Lower leg skin (tissue), 3 donors: ENCODE data around the gene LCE1E.

Experiments
- POLR2A ChIP-seq, 2 donors: fragments of 450-650 bp; IDR thresholded peaks; one replicate each; pipeline ENCODE4 v1.6.1; 2016 to 2017; ENCODE audit warnings: antibody characterized with exemption in 2 of 2, mild to moderate bottlenecking in 1 of 2, moderate library complexity in 1 of 2
- TF ChIP-seq, protein P1 (sequence below), 3 donors: fragments of 450-650 bp; IDR thresholded peaks; one replicate each; pipeline ENCODE4 v1.5.1; 2016; ENCODE audit warnings: antibody characterized with exemption in 3 of 3, mild to moderate bottlenecking in 3 of 3, moderate library complexity in 2 of 3

GRCh38 chr1:152761609-152762213 is 24.3 kb upstream of the LCE1E start:
- TF ChIP-seq, protein P1, sequence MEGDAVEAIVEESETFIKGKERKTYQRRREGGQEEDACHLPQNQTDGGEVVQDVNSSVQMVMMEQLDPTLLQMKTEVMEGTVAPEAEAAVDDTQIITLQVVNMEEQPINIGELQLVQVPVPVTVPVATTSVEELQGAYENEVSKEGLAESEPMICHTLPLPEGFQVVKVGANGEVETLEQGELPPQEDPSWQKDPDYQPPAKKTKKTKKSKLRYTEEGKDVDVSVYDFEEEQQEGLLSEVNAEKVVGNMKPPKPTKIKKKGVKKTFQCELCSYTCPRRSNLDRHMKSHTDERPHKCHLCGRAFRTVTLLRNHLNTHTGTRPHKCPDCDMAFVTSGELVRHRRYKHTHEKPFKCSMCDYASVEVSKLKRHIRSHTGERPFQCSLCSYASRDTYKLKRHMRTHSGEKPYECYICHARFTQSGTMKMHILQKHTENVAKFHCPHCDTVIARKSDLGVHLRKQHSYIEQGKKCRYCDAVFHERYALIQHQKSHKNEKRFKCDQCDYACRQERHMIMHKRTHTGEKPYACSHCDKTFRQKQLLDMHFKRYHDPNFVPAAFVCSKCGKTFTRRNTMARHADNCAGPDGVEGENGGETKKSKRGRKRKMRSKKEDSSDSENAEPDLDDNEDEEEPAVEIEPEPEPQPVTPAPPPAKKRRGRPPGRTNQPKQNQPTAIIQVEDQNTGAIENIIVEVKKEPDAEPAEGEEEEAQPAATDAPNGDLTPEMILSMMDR (IDR thresholded peaks at IDR 0.05), result no peak
- no peak for TF ChIP-seq POLR2A (IDR thresholded peaks at IDR 0.05)
